GM18498 (cell line): Measurements from ENCODE around the gene ACAA2.
A peak's percentile ranks its signal among the peaks of the same experiment; 100 is the strongest.
"Not testable (repeated sequence)": the region's sequence is repeated elsewhere in the genome, so short reads cannot be mapped to it uniquely, and the experiment has no call there.

Source experiments
- ATAC-seq: cut with Tn5 transposase; IDR thresholded peaks from one replicate; pipeline ENCODE4 v1.9.1; 2021; ENCODE audit warnings: mild to moderate bottlenecking, moderate library complexity; ENCODE audit not compliant: unreplicated experiment

ACAA2 gene

DNA sequence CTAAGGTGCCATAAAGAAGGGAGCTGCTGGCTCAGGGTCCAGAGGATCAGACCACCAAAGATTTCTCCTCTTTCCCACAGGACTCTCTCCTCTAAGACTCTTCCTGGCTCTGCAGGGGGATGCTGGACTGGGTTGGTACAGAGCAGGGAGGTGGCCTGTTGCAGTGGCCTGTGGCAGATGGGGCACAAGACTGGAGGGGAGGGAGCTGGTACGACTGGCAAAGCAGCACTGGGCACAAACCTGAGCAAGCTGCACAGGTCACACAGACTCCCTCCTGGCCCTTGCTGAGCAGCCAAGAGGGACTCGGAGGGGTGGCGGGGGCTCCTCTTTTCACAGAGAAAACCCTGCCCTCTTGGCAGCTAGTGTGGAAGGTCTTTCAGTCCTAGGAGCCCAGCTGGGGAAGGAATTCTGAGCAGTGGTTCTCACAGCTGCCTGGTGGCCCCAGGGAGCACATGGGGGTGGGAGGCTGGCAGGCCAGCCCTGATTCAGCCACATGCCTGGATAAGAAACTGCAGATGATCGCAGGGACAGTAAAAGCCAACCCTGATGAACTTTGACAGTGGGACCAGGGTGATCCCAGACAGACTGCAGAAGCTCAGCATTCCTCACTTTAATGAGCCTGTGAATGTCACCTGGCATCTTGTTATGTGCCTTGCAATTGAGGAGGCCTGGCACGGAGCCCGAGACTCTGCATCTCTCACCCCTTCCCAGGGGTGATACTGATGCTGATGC, 32.5 kb upstream of the ACAA2 start:
- no peak for ATAC-seq

GRCh38 chr18:49844903-49845302, 31.6 kb upstream of the ACAA2 start:
- ATAC-seq: no peak

GRCh38 chr18:49843778-49844625, 30.7 kb upstream of the ACAA2 start:
- ATAC-seq: no peak

DNA sequence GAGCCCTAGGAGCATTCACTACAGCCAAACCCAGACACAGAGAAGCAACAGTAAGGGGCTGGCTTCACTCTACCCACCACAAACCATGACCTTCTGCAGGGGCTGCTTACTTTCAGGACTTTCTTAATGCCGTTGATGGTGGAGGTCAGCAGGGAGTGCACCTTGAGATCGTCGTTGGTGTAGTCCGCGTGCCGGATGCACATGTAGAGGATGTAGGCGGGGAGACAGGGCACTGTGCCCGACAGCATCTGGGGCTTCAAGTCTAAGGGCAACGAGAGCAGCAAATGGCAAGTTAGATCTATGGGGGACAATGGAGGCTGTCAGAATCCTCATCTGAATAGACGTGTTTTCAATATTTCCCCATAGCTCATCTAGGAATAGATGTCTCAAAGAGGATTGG, 29.8 kb upstream of the ACAA2 start:
- ATAC-seq: no peak

DNA sequence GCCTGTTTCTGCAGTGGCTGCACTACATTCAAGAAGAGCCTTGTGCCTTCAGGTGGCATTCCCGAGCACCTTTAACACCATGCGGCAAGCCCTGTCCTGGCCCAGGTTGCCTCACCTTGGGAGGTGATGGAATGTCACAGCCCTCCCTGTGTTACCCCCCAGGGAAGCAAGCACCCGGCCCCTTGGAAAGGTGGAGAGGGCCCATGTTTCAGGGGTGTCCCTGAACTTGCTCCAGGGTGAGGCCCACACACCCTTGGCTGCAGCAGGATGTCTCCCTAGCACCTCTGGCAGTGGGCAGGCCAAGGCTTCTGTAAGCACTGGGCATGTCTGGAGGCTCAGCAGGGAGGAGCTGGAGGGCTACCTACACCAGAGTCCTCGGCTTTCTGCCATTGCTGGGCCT, 29.3 kb upstream of the ACAA2 start:
- ATAC-seq: no peak

DNA sequence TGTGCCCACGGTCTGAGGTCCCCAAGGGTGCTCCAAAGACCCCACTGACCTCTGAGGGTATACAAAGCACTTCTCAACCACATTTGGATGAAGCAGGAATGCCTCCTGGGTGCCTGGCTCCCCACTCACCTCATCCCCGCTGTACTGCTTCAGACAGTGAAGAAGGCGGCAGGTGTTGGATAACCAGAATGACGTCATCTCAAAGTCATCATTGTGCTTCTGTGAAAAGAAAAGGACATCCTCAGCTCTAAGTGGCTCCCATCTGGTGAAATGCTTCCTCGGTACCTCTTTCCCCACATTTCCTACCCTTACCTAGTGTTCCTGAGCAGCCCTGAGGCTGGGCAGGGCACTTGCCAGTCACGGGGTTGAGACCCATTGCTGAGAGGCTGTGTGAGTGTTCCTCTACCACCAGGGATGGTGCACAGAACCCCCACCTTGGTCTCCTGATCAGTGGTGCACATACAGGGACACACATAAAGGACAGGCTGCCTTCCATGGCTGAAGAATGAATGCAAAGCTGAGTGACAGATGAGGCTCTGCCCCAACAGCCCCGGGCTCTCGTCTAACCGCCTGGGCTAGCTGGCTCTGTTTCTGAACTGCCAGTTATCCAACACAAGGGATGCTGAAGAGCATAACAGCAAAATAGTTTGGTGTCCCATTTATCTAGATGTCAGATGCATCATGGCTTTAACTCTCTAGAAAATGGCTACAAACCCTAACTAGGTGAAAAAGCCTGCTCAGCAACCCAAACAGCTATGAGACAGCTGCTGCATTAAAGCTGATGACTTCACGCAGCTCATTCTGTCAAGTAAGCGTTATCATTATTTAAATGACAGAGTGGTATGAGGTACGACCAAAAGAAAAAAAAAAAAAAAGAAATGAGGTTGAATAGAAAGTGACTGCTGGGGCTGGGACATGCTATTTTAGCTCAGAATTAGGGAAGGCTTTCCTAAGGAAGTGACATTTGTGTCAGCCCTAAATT, 28.2 kb upstream of the ACAA2 start:
- no peak for ATAC-seq

- ATAC-seq: no peak
Observed at GRCh38 chr18:49839012-49839411, 25.7 kb upstream of the ACAA2 start.

GRCh38 chr18:49838381-49838780, 25.0 kb upstream of the ACAA2 start:
- ATAC-seq: no peak

GRCh38 chr18:49837889-49838288, 24.6 kb upstream of the ACAA2 start:
- ATAC-seq: no peak

GRCh38 chr18:49837316-49837835, 24.0 kb upstream of the ACAA2 start:
- not testable (repeated sequence) for ATAC-seq

- ATAC-seq: no peak
Observed at GRCh38 chr18:49835405-49835804, 22.1 kb upstream of the ACAA2 start.

- no peak for ATAC-seq
Observed at GRCh38 chr18:49834258-49834657, 20.9 kb upstream of the ACAA2 start.

DNA sequence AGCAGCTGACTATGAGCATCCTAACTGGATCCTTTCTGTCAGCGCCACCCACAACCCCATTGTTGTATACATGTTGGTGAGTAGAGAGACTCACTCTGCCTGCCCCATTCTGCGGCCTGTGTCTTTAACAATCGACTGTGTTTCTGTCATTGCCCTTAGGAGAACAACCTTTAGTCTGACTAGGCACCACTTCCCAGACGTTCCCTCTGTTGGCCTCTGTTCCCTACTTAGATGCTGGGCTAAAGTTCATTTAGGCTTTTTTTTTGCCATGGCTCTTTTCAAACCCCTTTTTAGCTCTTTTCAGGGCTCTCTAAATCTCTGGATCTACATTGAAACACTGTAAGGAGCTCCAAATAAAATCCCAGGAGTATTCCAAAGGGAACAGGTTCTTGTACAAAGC, 20.5 kb upstream of the ACAA2 start:
- ATAC-seq: no peak

GRCh38 chr18:49832221-49832647, 18.9 kb upstream of the ACAA2 start:
- ATAC-seq: no peak

DNA sequence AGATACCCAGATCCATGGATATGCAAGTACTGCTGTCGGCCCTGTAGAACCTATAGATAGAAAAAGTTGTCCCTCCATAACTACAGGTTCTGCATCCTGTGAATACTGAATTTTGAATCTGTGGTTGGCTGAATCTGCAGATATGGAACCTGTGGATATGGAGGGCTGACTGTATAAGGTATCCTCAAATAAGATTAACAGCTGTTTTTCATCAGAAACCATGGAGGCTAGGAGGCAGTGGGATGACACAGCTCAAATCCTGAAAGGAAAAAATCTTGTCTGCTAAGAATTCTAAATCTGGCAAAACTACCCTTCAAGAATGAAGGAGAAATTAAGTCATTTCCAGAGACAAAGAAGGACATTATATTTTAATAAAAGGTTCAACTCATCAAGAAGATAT, 14.7 kb upstream of the ACAA2 start:
- ATAC-seq: no peak

DNA sequence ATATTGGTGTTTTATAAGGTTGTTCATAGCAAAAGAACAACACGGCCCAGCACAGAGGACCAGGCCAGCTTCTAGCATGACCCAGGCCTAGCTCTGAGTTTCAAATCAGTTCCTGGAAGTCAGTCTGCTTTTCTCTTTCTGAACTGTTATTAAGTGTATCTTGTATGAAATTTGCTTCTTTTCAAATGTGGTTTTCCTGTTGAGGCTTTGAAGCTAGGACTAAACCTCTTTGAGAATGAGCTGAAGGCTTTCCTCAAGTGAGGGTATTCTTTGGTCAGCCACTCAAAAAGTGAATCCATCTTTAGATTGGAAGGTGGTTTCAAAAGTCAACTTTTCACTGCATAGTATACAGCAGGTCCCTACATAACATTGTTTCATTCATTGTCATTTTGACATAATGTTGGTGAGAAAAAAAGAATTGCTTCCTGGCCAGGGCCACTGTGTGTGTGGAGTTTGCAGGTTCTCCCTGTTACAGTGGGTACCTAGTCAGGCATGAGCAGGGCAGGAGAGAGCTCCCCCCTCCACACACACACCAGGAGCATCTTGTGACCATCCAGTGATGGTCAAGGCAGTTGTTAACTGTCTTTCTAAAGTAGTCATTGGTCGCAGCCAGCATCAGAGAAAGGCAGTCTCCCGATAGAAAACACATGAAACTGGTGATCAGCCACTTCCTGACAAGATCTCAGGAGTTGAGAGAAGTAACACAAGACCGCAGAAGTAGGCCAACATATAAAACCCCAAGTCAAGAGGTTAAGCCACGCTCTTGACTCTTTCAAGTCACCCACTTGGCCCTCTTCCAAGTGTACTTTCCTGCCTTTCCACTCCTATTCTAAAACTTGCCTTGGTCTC, 6.7 kb upstream of the ACAA2 start:
- peak; percentile 84 for ATAC-seq

- ATAC-seq: no peak
Observed at GRCh38 chr18:49819071-49819662, 5.8 kb upstream of the ACAA2 start.

DNA sequence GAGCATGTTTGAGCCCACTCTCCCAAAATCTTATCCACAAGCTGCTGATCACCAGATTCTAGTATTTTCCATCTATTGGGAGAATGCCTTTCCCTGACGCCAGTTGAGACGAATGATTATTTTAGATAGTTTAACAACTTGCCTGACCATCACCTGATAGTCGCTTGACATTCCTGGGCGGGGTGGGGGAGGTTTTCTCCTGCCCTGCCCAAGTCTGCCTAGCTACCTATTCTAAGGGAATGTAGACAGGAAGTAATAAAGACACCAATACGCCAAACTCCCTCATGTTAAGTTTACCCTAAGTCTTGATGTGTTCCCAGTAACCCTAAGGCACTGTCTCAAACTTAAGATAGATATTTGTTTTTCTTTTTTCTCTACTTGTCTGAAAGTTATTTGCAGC, 4.6 kb upstream of the ACAA2 start:
- ATAC-seq: no peak

DNA sequence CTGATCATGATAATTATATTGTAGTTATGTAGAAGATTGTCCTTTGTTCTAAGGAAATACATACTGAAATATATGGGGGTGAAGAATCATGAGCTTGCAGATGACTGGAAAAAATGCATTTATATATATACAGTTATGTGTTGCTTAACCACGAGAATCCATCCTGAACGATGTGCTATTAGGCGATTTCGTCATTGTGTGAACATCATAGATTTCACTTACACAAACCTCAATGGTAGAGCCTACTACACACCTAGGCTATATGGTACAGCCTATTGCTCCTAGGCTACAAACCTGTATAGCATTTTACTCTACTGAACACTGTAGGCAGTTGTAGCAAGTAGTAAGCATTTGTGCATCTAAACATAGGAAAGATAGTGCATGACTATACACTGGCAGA, 2.6 kb upstream of the ACAA2 start:
- ATAC-seq: no peak

- peak; percentile 29 for ATAC-seq
Observed at GRCh38 chr18:49814147-49814499, 790 bp upstream of the ACAA2 start.
